DND-41 (cell line): ENCODE results near the gene PDIA6.

Experiments
- ATAC-seq: fragments of 200-7000 bp; cut with Tn5 transposase; 3 replicates; pipeline ENCODE4 v1.9.1; 2021; ENCODE audit warnings: low read depth; ENCODE audit not compliant: insufficient read depth
- DNase-seq: peaks from one replicate; pipeline ENCODE4 v3.0.0-alpha.2; 2020
- H2AFZ ChIP-seq: 2 replicates; pipeline ENCODE4 v1.6.0; 2012; ENCODE audit warnings: low read depth, low read length
- H3K27ac ChIP-seq: 2 replicates; pipeline ENCODE4 v1.5.1; 2012; ENCODE audit warnings: low read length, inconsistent platforms
- H3K27me3 ChIP-seq: fragments of 200-600 bp; sonication (generic); 2 replicates; pipeline ENCODE4 v1.6.0; 2012; ENCODE audit warnings: low read length, mild to moderate bottlenecking, inconsistent platforms; ENCODE audit not compliant: insufficient read depth, poor library complexity
- H3K36me3 ChIP-seq: 2 replicates; pipeline ENCODE4 v1.5.1; 2012; ENCODE audit warnings: low read length, inconsistent platforms; ENCODE audit not compliant: insufficient read depth
- H3K4me1 ChIP-seq: 2 replicates; pipeline ENCODE4 v1.5.1; 2012; ENCODE audit warnings: mild to moderate bottlenecking, low read length; ENCODE audit not compliant: insufficient read depth
- H3K4me2 ChIP-seq: 2 replicates; pipeline ENCODE4 v1.6.0; 2012; ENCODE audit warnings: mild to moderate bottlenecking, moderate library complexity, low read length, inconsistent platforms; ENCODE audit not compliant: insufficient read depth
- H3K4me3 ChIP-seq, 2 experiments: fragments of 200-600 bp in 1 of 2; shearing (Covaris generic) in 1 of 2; 2 replicates each; pipeline ENCODE4 v1.5.1; 2012 to 2016; ENCODE audit warnings: inconsistent platforms in 2 of 2, low read length in 2 of 2, mild to moderate bottlenecking in 2 of 2, low read depth in 1 of 2, moderate library complexity in 1 of 2
- H3K79me2 ChIP-seq: 2 replicates; pipeline ENCODE4 v1.6.0; 2012; ENCODE audit warnings: low read length, inconsistent platforms; ENCODE audit not compliant: insufficient read depth
- H3K9ac ChIP-seq: 2 replicates; pipeline ENCODE4 v1.6.0; 2012; ENCODE audit warnings: low read depth, mild to moderate bottlenecking, inconsistent platforms, low read length, moderate library complexity
- H3K9me3 ChIP-seq: 2 replicates; pipeline ENCODE4 v1.5.1; 2012; ENCODE audit warnings: low read length, moderate library complexity, mild to moderate bottlenecking, inconsistent platforms; ENCODE audit not compliant: insufficient read depth, severe bottlenecking
- H4K20me1 ChIP-seq: 2 replicates; pipeline ENCODE4 v1.6.0; 2012; ENCODE audit warnings: low read length; ENCODE audit not compliant: insufficient read depth
- EZH2 ChIP-seq: IDR thresholded peaks from 3 replicates; pipeline ENCODE4 v1.6.1; 2012; ENCODE audit warnings: borderline replicate concordance, low read depth, mild to moderate bottlenecking, moderate library complexity, low read length, inconsistent platforms; ENCODE audit not compliant: severe bottlenecking
- TF ChIP-seq, protein P1 (sequence below): IDR thresholded peaks from 2 replicates; pipeline ENCODE4 v1.5.1; 2012; ENCODE audit warnings: borderline replicate concordance, low read length, moderate library complexity, mild to moderate bottlenecking; ENCODE audit not compliant: poor library complexity, severe bottlenecking; ENCODE audit errors: extremely low read depth

Gene PDIA6

DNA sequence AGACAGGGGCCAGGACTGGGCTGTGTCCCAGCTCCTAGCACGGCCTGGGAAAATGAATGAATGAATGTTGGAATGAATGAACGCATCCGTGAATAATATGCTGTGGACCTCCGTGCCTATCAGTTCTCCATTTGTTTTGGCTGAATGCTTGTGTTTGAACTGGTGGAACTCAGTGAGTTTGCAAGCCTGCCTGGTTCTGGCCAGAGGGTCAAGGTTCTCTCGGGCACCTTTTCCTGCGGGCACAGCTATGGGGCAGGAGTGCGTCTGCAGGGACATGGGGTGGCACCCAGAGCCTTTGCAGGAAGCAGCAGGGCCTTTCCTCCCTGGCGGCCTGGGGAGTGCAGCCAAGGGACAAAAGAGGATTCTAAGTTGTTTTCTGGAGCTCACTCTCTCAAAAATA lies 17.6 kb upstream of the PDIA6 start:
- Histone ChIP-seq H3K9me3 (no peaks in the 10 kb centered on the region), H4K20me1 (peaks cover 5% of the 10 kb centered on the region; the same call in 1 of the 2 replicates), H3K27ac (no peak overlapping the region), H3K4me1 (peaks cover 3% of the 10 kb centered on the region), H3K4me3 (no peak overlapping the region), H2AFZ (no peak overlapping the region), H3K4me2 (no peak overlapping the region), H3K27me3 (peaks cover 26% of the 10 kb centered on the region), H3K79me2 (no peaks in the 10 kb centered on the region), H3K36me3 (no peaks in the 10 kb centered on the region), H3K9ac (no peak overlapping the region)
- TF ChIP-seq, protein P1, sequence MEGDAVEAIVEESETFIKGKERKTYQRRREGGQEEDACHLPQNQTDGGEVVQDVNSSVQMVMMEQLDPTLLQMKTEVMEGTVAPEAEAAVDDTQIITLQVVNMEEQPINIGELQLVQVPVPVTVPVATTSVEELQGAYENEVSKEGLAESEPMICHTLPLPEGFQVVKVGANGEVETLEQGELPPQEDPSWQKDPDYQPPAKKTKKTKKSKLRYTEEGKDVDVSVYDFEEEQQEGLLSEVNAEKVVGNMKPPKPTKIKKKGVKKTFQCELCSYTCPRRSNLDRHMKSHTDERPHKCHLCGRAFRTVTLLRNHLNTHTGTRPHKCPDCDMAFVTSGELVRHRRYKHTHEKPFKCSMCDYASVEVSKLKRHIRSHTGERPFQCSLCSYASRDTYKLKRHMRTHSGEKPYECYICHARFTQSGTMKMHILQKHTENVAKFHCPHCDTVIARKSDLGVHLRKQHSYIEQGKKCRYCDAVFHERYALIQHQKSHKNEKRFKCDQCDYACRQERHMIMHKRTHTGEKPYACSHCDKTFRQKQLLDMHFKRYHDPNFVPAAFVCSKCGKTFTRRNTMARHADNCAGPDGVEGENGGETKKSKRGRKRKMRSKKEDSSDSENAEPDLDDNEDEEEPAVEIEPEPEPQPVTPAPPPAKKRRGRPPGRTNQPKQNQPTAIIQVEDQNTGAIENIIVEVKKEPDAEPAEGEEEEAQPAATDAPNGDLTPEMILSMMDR, result no peak
- TF ChIP-seq EZH2, result no peak
- ATAC-seq (no peak), DNase-seq (no peak)

DNA sequence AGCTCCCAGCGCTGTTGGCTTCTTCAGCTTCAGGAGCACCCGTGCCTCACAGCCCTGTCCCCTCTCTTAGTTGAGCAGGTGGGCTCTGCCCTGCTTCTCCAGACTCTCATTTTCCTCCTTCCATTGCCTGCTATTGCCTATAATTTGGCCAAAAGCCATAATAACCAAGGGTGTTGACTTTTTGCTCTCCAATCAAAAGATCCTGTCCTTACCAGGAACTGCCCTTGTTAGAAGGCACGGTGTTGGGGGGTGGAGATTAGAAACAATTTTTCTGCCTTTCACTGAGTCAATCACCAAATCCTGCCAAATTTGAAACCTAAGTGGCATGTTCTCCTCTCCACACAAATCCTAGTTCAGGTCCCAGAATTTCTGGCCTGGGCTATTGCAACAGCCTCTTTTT lies 16.7 kb upstream of the PDIA6 start:
- Histone ChIP-seq H3K4me3 (no peak overlapping the region), H4K20me1 (peaks cover 5% of the 10 kb centered on the region; the same call in 1 of the 2 replicates), H3K36me3 (no peaks in the 10 kb centered on the region), H3K9me3 (no peaks in the 10 kb centered on the region), H2AFZ (no peak overlapping the region), H3K9ac (no peak overlapping the region), H3K4me2 (no peak overlapping the region), H3K4me1 (peaks cover 3% of the 10 kb centered on the region), H3K79me2 (no peaks in the 10 kb centered on the region), H3K27ac (no peak overlapping the region), H3K27me3 (peaks cover 26% of the 10 kb centered on the region)
- TF ChIP-seq EZH2, result no peak
- TF ChIP-seq, protein P1, result no peak
- DNase-seq (no peak), ATAC-seq (no peak)

DNA sequence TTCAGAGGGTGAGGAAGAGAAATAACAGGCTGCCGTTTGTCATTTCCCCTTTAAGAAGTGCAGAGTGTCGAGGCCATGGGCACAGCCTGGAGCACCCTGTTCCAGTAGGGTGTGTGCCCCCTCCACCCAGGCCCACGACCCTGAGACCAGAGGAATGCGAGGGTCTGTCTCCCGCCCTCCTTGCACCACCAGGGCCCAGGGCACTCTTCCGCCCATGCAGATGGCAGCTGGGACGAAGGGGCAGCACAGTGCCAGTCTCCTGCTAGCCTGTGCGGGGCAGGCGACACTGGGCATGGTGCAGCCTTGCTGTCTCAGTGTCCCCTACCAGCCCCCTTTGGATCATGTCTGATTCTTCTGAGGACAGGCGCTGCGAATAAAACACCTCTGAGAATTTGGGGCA lies 15.8 kb upstream of the PDIA6 start:
- no peak overlapping the region for H3K4me2 ChIP-seq
- H3K9ac ChIP-seq, result no peak overlapping the region
- no peak overlapping the region for H2AFZ ChIP-seq
- no peak for DNase-seq
- peaks cover 5% of the 10 kb centered on the region for H4K20me1 ChIP-seq
- H3K79me2 ChIP-seq, result no peaks in the 10 kb centered on the region
- TF ChIP-seq, protein P1, result no peak
- TF ChIP-seq EZH2, result no peak
- no peaks in the 10 kb centered on the region for H3K9me3 ChIP-seq
- H3K27me3 ChIP-seq, result peaks cover 26% of the 10 kb centered on the region
- no peaks in the 10 kb centered on the region for H3K36me3 ChIP-seq
- ATAC-seq, result no peak
- no peak overlapping the region for H3K27ac ChIP-seq
- H3K4me3 ChIP-seq, result no peak overlapping the region
- H3K4me1 ChIP-seq, result peaks cover 3% of the 10 kb centered on the region

DNA sequence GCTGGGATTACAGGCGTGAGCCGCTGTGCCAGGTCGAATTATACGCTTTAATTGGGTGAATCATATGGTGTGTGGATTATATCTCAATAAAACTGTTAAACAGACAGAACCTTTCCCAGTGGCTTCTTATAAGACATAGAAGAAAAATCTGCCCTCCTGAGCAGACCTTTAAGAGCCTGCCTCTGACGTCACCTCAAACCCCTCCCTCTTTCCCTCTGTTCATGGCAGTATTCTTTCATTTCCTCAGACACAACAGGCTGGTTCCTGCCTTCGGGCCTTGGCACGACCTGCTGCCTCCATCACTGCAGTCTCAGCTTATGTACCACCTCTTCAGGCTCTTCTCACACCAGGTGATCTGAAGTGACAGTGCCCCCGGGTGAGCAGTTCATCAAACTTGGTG lies 14.0 kb upstream of the PDIA6 start:
- TF ChIP-seq, protein P1, result no peak
- TF ChIP-seq EZH2, result no peak
- peaks cover 5% of the 10 kb centered on the region for H4K20me1 ChIP-seq
- H3K4me3 ChIP-seq, result no peak overlapping the region
- no peak overlapping the region for H2AFZ ChIP-seq
- no peaks in the 10 kb centered on the region for H3K36me3 ChIP-seq
- H3K9me3 ChIP-seq, result no peaks in the 10 kb centered on the region
- H3K27me3 ChIP-seq, result peaks cover 26% of the 10 kb centered on the region
- DNase-seq (no peak), ATAC-seq (no peak)
- no peak overlapping the region for H3K27ac ChIP-seq
- H3K79me2 ChIP-seq, result no peaks in the 10 kb centered on the region
- H3K4me1 ChIP-seq, result no peaks in the 10 kb centered on the region
- no peak overlapping the region for H3K9ac ChIP-seq
- no peak overlapping the region for H3K4me2 ChIP-seq
